ENCODE measurements around the gene IFNGR2.

DNA sequence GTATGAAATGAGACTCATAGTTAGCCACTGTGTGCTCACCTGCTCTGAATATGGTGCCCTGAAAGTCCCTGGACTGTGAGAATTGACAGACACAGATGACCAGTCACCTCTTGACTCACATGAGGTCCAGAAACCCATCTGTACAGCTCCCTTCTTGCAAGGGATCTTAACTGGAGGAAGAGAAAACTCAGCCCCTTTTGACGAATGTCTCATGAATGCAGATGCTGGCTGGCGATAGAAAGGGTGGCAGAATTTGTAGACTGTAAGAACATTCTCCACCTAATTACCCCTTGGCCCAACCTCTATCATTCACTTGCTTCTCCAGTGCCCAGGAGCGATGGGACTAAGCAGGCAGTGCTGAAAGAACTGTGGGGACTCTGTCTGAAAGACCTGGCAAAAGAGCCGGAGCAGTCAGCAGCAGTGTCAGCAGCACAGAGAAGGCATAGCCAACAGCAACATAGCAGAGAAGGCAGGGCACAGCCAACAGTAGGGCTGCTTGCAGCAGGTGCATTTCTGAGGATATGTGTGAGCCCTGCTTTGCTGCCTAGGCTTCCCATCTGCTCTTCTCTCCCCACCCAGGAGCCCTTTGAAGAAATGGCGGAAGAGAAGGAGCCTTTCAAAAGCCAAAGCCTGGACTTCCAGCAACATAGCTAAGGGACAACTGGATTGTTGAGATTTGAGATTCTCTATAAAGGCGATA lies 25.8 kb upstream of the IFNGR2 start:
- TF ChIP-seq, protein P1, sequence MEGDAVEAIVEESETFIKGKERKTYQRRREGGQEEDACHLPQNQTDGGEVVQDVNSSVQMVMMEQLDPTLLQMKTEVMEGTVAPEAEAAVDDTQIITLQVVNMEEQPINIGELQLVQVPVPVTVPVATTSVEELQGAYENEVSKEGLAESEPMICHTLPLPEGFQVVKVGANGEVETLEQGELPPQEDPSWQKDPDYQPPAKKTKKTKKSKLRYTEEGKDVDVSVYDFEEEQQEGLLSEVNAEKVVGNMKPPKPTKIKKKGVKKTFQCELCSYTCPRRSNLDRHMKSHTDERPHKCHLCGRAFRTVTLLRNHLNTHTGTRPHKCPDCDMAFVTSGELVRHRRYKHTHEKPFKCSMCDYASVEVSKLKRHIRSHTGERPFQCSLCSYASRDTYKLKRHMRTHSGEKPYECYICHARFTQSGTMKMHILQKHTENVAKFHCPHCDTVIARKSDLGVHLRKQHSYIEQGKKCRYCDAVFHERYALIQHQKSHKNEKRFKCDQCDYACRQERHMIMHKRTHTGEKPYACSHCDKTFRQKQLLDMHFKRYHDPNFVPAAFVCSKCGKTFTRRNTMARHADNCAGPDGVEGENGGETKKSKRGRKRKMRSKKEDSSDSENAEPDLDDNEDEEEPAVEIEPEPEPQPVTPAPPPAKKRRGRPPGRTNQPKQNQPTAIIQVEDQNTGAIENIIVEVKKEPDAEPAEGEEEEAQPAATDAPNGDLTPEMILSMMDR (IDR thresholded peaks at IDR 0.05), result no peak
- TF ChIP-seq POLR2A (IDR thresholded peaks at IDR 0.05), result no peak

Measured in Peyer's patch (tissue), 4 donors.